NT2/D1 (cell line): ENCODE data around the gene SORBS1.

ENCODE experiments used
- DNase-seq: peaks from one replicate; pipeline ENCODE4 v3.0.0-alpha.2; 2011; ENCODE audit warnings: low read depth, low spot score
- H3K27me3 ChIP-seq: 2 replicates; pipeline ENCODE4 v1.6.0; 2011; ENCODE audit warnings: mild to moderate bottlenecking; ENCODE audit not compliant: insufficient read length, insufficient read depth
- H3K36me3 ChIP-seq: 2 replicates; pipeline ENCODE4 v1.6.1; 2011; ENCODE audit warnings: mild to moderate bottlenecking, low read length, mixed read lengths; ENCODE audit not compliant: insufficient read depth, insufficient read length
- H3K4me1 ChIP-seq: 2 replicates; pipeline ENCODE4 v1.5.1; 2011; ENCODE audit not compliant: insufficient read depth, insufficient read length
- H3K4me3 ChIP-seq: 2 replicates; pipeline ENCODE4 v1.5.1; 2011; ENCODE audit warnings: low read depth; ENCODE audit not compliant: insufficient read length
- H3K9ac ChIP-seq: 2 replicates; pipeline ENCODE4 v1.6.0; 2011; ENCODE audit warnings: low read depth; ENCODE audit not compliant: insufficient read length
- H3K9me3 ChIP-seq: 2 replicates; pipeline ENCODE4 v1.5.1; 2011; ENCODE audit warnings: mild to moderate bottlenecking, low read length; ENCODE audit not compliant: insufficient read depth
- SUZ12 ChIP-seq: IDR thresholded peaks from 2 replicates; pipeline ENCODE4 v1.6.1; 2011; ENCODE audit not compliant: insufficient read length, insufficient read depth; ENCODE audit errors: extremely low read depth
- YY1 ChIP-seq: IDR thresholded peaks from 2 replicates; pipeline ENCODE4 v1.6.1; 2011; ENCODE audit not compliant: insufficient read length, insufficient read depth
- ZNF274 ChIP-seq: IDR thresholded peaks from 2 replicates; pipeline ENCODE4 v1.6.1; 2011; ENCODE audit warnings: mild to moderate bottlenecking, low read depth, low read length

SORBS1 gene

DNA sequence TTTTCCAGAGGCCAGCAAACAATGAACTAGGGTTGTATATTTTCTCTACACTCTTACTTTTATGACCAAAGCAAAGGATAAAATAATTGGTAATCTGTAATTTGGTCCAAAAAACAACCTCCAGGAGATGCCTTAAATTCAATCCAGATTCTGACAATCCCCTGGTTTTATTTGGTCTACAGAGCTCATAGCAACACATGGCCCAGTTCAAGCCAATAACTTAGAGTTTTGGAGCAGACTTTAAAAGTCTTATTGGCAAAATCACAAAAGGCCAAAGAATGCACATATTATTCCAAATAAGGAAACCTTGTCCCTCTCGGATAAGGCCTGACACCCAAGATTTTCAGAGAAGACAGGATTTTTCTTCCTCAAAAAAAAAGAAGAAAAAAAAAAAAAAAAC is 51.9 kb downstream of the SORBS1 start:
- no peak for DNase-seq
- Histone ChIP-seq H3K36me3 (no peaks in the 10 kb centered on the region), H3K9ac (no peak overlapping the region), H3K4me3 (no peak overlapping the region), H3K9me3 (no peaks in the 10 kb centered on the region), H3K27me3 (no peaks in the 10 kb centered on the region), H3K4me1 (no peaks in the 10 kb centered on the region)
- no peak for TF ChIP-seq YY1
- TF ChIP-seq ZNF274: no peak
- TF ChIP-seq SUZ12: no peak

DNA sequence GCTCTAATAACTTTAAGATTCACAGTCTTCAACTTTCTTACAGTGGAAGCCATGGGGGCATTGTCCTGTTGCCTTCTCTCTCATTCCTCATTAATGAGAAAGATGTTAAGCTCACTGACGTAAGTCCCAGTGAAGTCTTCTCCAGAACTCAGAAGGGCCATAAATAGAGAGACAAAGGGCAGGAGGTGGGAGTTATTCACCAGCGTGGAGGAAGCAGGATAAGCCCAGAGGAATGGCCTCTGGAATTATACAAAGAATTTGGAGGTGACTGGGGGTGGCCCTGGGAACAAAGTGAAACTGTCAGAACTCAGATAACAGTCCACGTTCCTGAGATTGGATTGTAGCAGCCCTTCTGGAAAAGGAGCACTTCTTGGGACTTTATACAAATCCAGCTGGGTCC is 52.4 kb downstream of the SORBS1 start:
- TF ChIP-seq ZNF274: no peak
- no peak for TF ChIP-seq SUZ12
- TF ChIP-seq YY1: no peak
- no peaks in the 10 kb centered on the region for H3K36me3 ChIP-seq
- H3K27me3 ChIP-seq: no peaks in the 10 kb centered on the region
- no peak for DNase-seq
- H3K4me1 ChIP-seq: no peaks in the 10 kb centered on the region
- no peak overlapping the region for H3K4me3 ChIP-seq
- H3K9me3 ChIP-seq: no peaks in the 10 kb centered on the region
- no peak overlapping the region for H3K9ac ChIP-seq

DNA sequence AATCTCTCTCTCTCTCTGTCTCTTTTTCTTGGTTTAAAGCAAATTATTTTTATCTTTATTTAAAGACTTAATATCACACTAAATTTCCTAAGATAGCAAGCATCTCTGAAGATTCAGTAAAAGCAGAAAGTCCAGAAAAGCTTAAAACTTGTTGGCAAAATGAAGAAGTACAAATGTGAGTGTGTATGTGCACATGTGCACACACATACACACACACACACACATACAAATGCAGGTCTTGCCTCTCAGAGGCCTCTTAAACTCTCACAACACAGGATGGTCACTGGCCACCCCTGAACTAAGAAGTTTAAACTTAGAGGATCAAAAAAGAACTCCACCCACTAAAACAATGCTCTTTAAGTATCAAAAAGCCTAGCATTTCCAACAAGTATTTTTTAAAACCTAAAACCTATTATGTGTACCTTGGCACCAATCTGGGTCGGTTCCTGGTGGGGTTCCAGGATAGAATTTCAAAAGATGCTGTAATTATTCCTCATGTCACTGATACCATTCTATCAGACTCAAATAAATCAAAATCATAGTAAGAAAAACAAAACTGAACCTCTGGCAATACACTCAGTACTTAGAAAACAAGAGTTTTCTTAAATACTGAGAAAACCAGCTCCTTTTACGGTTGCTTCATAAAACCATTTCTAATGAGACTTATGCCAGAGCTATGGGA is 55.0 kb downstream of the SORBS1 start:
- no peaks in the 10 kb centered on the region for H3K36me3 ChIP-seq
- H3K9me3 ChIP-seq: no peaks in the 10 kb centered on the region
- no peak overlapping the region for H3K9ac ChIP-seq
- H3K4me3 ChIP-seq: no peak overlapping the region
- no peaks in the 10 kb centered on the region for H3K4me1 ChIP-seq
- TF ChIP-seq ZNF274 (no peak), YY1 (no peak), SUZ12 (no peak)
- DNase-seq: no peak
- no peaks in the 10 kb centered on the region for H3K27me3 ChIP-seq

DNA sequence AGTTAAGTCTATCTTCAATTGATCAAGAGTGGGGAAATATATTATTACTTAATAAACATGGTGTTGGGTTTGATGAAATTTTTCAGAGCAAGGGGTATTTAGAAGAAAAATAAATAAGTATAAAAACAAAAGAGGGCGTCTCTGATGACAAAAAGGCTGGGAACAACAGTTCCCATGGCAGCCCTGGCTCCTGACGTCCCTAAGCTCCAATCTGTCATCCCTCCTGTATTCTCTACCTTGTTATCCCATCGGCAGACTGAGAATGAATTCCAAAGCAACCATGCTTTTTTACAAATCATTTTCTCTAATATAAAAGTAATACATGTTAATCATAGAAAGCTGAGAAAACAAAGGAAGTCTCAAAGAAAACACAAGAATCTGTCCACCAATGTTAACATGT is 55.5 kb downstream of the SORBS1 start:
- TF ChIP-seq YY1 (no peak), ZNF274 (no peak), SUZ12 (no peak)
- Histone ChIP-seq H3K9ac (no peak overlapping the region), H3K4me1 (no peaks in the 10 kb centered on the region), H3K36me3 (no peaks in the 10 kb centered on the region), H3K27me3 (no peaks in the 10 kb centered on the region), H3K4me3 (no peak overlapping the region), H3K9me3 (no peaks in the 10 kb centered on the region)
- no peak for DNase-seq

DNA sequence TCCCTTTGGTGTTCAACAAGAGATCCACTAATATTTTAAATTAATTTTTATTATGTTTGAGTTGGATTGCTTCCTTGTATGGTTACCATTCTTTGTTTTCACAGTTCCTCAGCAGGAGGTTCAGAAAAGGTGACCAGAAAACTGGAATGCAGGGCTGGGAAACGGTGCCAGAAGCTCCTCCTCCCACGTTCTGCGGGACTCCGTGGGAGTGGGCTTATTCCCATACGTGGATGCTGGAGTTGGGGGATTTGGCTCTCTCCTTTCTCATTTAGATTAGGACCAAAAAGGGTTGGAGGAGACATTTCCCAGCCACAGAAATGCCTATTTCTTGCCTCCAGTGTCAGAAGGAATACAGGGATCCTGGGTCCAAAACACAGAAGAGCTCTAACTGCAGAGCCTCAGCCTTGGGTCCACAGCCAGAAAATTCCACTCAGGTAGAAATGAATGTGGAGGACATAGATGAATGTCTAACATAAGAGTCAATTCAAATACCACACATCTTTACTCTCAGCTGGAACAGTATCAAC is 56.0 kb downstream of the SORBS1 start:
- no peaks in the 10 kb centered on the region for H3K9me3 ChIP-seq
- no peaks in the 10 kb centered on the region for H3K4me1 ChIP-seq
- H3K36me3 ChIP-seq: no peaks in the 10 kb centered on the region
- TF ChIP-seq SUZ12 (no peak), YY1 (no peak), ZNF274 (no peak)
- H3K27me3 ChIP-seq: no peaks in the 10 kb centered on the region
- H3K4me3 ChIP-seq: no peak overlapping the region
- no peak for DNase-seq
- H3K9ac ChIP-seq: no peak overlapping the region

DNA sequence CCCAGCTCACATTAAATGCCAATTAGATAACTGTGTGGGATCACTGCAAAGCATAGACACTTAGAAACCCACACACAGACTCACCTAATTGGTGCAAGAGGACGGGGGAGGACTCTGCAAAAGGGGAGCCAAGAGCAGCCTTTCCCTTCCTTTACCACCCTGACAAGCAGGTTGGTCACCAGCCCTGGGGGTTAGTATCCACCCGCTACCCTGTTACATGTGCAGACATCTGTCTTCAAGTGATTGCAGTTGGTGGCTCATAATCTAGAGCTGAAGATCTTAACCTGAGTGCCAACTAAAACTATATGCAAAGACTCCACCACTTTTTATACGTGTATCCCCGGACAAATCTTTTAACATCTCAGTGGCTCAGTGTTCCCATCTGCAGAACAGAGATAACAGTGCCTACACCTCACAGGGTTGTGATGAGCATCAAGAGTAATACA is 56.9 kb downstream of the SORBS1 start:
- H3K36me3 ChIP-seq: no peaks in the 10 kb centered on the region
- no peak overlapping the region for H3K4me3 ChIP-seq
- no peaks in the 10 kb centered on the region for H3K9me3 ChIP-seq
- no peak for DNase-seq
- no peak for TF ChIP-seq ZNF274
- TF ChIP-seq SUZ12: no peak
- TF ChIP-seq YY1: no peak
- H3K4me1 ChIP-seq: no peaks in the 10 kb centered on the region
- H3K27me3 ChIP-seq: no peaks in the 10 kb centered on the region
- H3K9ac ChIP-seq: no peak overlapping the region

DNA sequence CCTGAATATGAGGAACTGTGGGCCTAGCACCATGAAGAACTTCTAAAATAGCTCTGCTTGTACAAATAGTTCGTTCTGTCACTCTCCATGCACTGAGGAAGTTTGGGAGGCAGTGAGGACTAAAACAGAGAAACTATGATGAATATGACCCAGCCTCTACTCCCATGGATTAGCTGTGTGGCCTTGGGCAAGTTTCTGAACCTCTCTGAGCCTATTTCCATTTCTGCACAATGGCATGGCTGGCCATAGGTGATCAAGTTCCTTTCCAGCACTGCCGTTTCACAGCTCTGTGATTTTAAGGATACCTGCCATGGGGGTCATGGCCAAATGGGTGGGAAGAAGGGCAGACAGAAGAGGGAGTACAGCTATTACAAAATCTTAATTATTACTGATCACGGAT is 57.6 kb downstream of the SORBS1 start:
- Histone ChIP-seq H3K27me3 (no peaks in the 10 kb centered on the region), H3K36me3 (no peaks in the 10 kb centered on the region), H3K9ac (no peak overlapping the region), H3K4me1 (no peaks in the 10 kb centered on the region), H3K9me3 (no peaks in the 10 kb centered on the region), H3K4me3 (no peak overlapping the region)
- no peak for TF ChIP-seq SUZ12
- TF ChIP-seq ZNF274: no peak
- TF ChIP-seq YY1: no peak
- no peak for DNase-seq
